Kidney (tissue), 14 donors: Measurements from ENCODE around the gene ENDOG. TPM values are rescaled to one million over a fixed set of nuclear protein-coding genes. Genes with fewer than 3 reads are reported as not detected.

Experiments
- DNase-seq, 5 donors: peaks; one replicate each; pipeline ENCODE4 v3.0.0-alpha.2; 2013 to 2020
- FAIRE-seq: peaks from 2 replicates; lab custom pipeline; 2012; peaks lifted over from hg19 to GRCh38; lab: Jason Lieb, UNC
- H3K27ac ChIP-seq, 2 donors: one replicate each; pipeline ENCODE4 v1.7.0; 2013; ENCODE audit warnings: low read depth in 2 of 2, low read length in 2 of 2, inconsistent platforms in 1 of 2
- H3K27me3 ChIP-seq: one replicate; pipeline ENCODE4 v1.7.1; 2013; ENCODE audit warnings: low read length, inconsistent platforms; ENCODE audit not compliant: control insufficient read depth, insufficient read depth
- H3K36me3 ChIP-seq, 3 donors: one replicate each; pipeline versions ENCODE4 v1.7.0 to v1.7.1; 2013; ENCODE audit warnings: low read length in 3 of 3, control low read depth in 1 of 3, inconsistent platforms in 1 of 3; ENCODE audit not compliant: insufficient read depth in 3 of 3, control insufficient read depth in 2 of 3
- H3K4me1 ChIP-seq, 3 donors: one replicate each; pipeline versions ENCODE4 v1.7.0 to v1.7.1; 2013; ENCODE audit warnings: low read length in 3 of 3, inconsistent platforms in 1 of 3, low read depth in 1 of 3; ENCODE audit not compliant: control insufficient read depth in 2 of 3, insufficient read depth in 2 of 3
- H3K4me3 ChIP-seq, 3 donors: one replicate each; pipeline versions ENCODE4 v1.7.0 to v1.8.1; 2013; ENCODE audit warnings: low read length in 3 of 3, control low read depth in 1 of 3, inconsistent platforms in 1 of 3
- H3K9ac ChIP-seq, 3 donors: one replicate each; pipeline versions ENCODE4 v1.7.0 to v1.7.1; 2013; ENCODE audit warnings: low read length in 3 of 3, control low read depth in 1 of 3, inconsistent platforms in 1 of 3
- H3K9me3 ChIP-seq, 3 donors: one replicate each; pipeline versions ENCODE4 v1.7.0 to v1.7.1; 2013; ENCODE audit warnings: low read length in 3 of 3, control low read depth in 1 of 3, inconsistent platforms in 1 of 3; ENCODE audit not compliant: control insufficient read depth in 2 of 3, insufficient read depth in 1 of 3
- CTCF ChIP-seq: IDR thresholded peaks from 3 replicates; pipeline ENCODE4 v1.5.1; 2012; ENCODE audit warnings: mild to moderate bottlenecking, moderate library complexity, borderline replicate concordance; ENCODE audit not compliant: insufficient read depth; ENCODE audit errors: extremely low read depth
- intact Hi-C: fragments of 100-400 bp; cut with DNase I; formaldehyde crosslinking; loops from one replicate; pipeline ENCODE4 v1.11.1; 2022
- polyA plus RNA-seq: library from polyadenylated mRNA; stranded (reverse); fragments of 350-450 nt; fragmentation: Illumina TruSeq; extraction: RNeasy Lipid Tissue Mini Kit (QIAGEN cat#74804); gene quantifications from one replicate; pipeline ENCODE4 v1.2.3, GENCODE V29; 2014; ENCODE audit warnings: low read depth, low replicate concordance; ENCODE audit not compliant: insufficient read depth
- total RNA-seq: library from RNA; stranded (reverse); fragmentation: NEBNext Ultra II Directional; extraction: Animal tissue kit (Norgen Biotek cat#: 25700); gene quantifications from one replicate; pipeline ENCODE4 v1.2.1, GENCODE V29; 2021
- donor health status: control.
- donor health status: control.
- donor health status: control.
- donor health status: control.
- donor health status: control.
- donor health status: DM: yes; HTN: yes; CAD: no.
- donor health status: Normal renal cell carcinoma (clear cell type).

ENDOG gene
- total and polyA plus RNA-seq, 2 donors from 2014 or later: 20.6 to 59.9 TPM

- DNase-seq (peak in 2 of 5 donors; percentile 17 to 52), FAIRE-seq (no peak)
- H3K9me3 ChIP-seq: no peaks in the 10 kb centered on the region
- H3K36me3 ChIP-seq: peaks cover under 1 to 15% (median 11%) of the 10 kb centered on the region in 3 donors
- H3K4me3 ChIP-seq: peak overlapping the region; percentile 73 to 92 (median 80)
- intact Hi-C loops: no loop called here
- peak overlapping the region; percentile 22 to 79 (median 61) for H3K9ac ChIP-seq
- H3K27ac ChIP-seq: peak overlapping the region in 1 of 2 donors; percentile 87
- peaks cover 0 to 11% (median 6%) of the 10 kb centered on the region in 3 donors for H3K4me1 ChIP-seq
- TF ChIP-seq CTCF: no peak
- no peaks in the 10 kb centered on the region for H3K27me3 ChIP-seq
These were observed 30.6 kb upstream of the ENDOG start for GRCh38 chr9:128787659-128788058.

GRCh38 chr9:128788445-128788844, 29.9 kb upstream of the ENDOG start:
- Histone ChIP-seq H3K9ac (peak overlapping the region in 1 of 3 donors; percentile 79), H3K27me3 (no peaks in the 10 kb centered on the region), H3K4me3 (peak overlapping the region in 2 of 3 donors; percentile 73 to 92), H3K36me3 (peaks cover 3 to 19% (median 17%) of the 10 kb centered on the region in 3 donors), H3K9me3 (no peaks in the 10 kb centered on the region), H3K27ac (peak overlapping the region in 1 of 2 donors; percentile 0), H3K4me1 (peaks cover 0 to 13% (median 9%) of the 10 kb centered on the region in 3 donors)
- intact Hi-C loops: no loop called here
- DNase-seq (no peak), FAIRE-seq (no peak)
- no peak for TF ChIP-seq CTCF

- intact Hi-C loops: no loop called here
- DNase-seq: no peak
- Histone ChIP-seq H3K36me3 (peaks cover 3 to 23% (median 17%) of the 10 kb centered on the region in 3 donors), H3K9ac (no peak overlapping the region), H3K9me3 (no peaks in the 10 kb centered on the region), H3K4me3 (no peak overlapping the region), H3K4me1 (peaks cover 0 to 14% (median 13%) of the 10 kb centered on the region in 3 donors), H3K27ac (no peak overlapping the region), H3K27me3 (no peaks in the 10 kb centered on the region)
- FAIRE-seq: no peak
- no peak for TF ChIP-seq CTCF
These were observed 27.8 kb upstream of the ENDOG start for GRCh38 chr9:128790536-128790935.

- TF ChIP-seq CTCF: no peak
- H3K9me3 ChIP-seq: no peaks in the 10 kb centered on the region
- H3K4me1 ChIP-seq: peaks cover 0 to 14% (median 13%) of the 10 kb centered on the region in 3 donors
- H3K27me3 ChIP-seq: no peaks in the 10 kb centered on the region
- peaks cover 3 to 27% (median 21%) of the 10 kb centered on the region in 3 donors for H3K36me3 ChIP-seq
- FAIRE-seq: no peak
- no peak for DNase-seq
- H3K9ac ChIP-seq: no peak overlapping the region
- no peak overlapping the region for H3K27ac ChIP-seq
- H3K4me3 ChIP-seq: no peak overlapping the region
- intact Hi-C loops: no loop called here
These were observed 26.2 kb upstream of the ENDOG start for GRCh38 chr9:128792134-128792533.
